NCI-H226 (cell line): ENCODE results near the gene IFI27L1.

ENCODE experiments used
- DNase-seq: peaks from one replicate; pipeline ENCODE4 v3.0.0-alpha.2; 2015

IFI27L1 gene

DNA sequence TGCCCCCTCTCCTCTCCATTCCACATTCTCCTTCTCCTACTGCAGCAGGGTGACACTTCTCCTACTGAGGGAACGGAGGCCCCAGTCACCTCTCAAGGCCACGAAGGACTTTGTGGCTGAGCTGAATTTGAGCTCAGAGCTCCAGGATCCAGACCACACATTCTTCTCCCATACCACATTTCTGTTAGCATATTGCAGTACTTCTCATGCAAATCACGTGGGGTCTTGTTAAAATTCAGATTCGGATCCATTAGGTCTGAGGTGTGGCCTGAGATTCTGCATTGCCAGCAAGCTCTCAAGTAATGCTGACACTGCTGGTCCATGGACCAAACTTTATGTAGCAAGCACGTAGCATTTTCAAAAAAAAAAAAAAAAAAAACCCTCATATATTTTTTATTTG is 57.9 kb downstream of the IFI27L1 start:
- DNase-seq, result no peak

DNA sequence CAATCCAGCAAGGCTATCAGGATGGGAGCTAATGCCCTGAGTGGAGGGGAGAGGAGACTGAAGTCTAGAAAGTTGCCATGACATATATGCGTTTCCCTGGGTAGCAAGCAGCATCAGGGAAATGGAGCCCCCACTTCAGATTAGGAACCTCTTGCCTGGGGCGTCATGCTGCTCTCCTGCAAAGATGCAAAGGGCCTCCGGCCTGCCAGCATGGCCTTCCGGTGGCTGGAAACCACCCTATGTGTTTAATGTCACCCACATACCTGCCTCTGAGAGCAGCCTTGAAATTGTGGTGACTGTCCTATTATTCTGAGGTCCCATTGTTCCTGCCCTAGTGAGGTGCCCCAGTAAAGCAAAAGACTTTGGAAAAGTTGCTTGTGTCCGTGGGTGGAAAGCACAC is 58.3 kb downstream of the IFI27L1 start:
- no peak for DNase-seq

DNA sequence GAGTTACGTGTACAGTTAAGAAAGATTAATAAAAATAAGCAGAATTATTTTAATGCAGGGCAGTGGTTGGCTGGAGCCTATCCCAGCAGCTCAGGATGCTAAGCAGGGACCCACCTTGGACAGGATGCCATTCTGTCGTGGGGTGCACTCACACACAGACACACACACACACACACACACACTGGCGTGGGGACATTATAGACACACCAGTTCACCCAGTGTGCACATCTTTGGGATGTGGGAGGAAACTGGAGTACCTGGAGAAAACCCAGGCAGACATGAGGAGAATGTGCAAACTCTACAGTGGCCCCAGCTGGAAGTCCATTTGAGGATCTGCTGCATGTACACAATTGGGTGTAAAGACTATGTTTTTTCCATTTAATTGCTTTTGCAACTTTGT is 61.1 kb downstream of the IFI27L1 start:
- no peak for DNase-seq

DNA sequence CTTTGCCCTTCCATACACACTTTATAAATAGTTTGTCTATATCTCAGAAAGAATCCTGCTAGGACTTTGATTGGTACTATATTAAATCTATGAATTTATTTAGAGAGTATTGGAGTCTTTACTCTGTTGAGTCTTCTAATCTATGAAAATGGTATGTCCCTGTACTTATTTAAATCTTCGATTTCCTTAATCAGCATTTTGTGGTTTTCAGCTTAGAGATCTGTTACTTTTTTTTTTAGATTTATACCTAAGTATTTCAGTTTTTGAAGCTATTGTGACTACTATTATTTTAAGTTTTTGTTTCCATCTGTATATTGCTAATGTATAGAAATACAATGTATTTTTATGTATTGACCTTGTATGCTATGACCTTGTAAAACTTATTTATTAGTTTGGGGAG is 61.7 kb downstream of the IFI27L1 start:
- no peak for DNase-seq

DNA sequence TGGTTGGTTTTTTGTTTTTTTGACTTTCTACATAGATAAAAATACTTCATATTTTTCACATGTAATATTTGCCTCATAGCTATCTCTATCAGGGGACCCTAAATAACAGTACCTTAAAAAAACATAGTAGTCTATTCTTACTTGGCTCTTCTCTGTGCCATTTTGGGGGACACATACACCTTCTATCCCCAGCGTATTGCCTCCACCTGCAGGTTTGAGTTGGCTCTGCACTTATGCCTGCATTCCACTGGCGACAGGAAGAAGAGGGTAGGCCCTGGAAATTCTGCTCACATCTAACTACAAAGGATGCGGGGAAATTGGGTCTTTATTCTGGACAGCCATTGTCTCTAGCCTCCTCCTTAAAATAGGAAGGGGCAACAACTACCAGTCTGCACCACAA is 62.1 kb downstream of the IFI27L1 start:
- no peak for DNase-seq

DNA sequence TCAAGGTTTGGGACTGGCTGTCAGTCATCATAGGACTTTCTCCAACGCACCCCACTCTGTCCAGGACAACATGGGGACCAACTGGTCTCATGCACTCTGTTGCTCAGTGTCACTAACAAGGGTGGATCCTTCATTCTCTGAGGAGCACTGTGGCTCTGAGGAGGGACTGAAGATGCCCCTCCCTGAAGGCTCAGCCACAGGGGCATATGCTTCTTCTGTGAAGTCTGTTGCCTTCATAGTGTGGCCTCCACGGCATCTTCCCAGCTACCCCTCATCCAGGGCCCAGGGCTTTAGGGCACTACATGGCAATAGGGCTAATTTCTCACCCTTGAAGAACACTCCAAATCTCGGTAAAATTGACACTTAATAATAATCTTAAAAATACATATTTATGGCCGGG is 62.6 kb downstream of the IFI27L1 start:
- no peak for DNase-seq

DNA sequence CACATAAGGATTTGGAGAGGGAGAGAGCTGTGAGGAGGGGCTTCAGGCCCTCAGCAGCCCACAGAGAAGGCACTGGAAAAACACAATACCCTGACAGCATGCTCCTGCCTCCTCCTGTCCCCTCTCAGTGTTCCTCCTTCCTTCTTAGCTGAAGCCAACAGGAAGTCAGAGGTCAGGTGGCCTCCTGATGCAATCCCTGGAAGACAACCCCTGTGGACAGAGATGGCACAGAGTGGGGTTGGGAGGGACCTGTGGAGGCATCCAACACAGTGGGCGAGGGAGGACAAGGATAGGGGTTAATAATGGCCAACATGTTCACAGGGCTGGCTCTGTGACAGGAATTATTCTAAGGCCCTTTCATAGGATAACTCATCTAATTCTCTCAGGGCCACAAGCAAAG is 63.7 kb downstream of the IFI27L1 start:
- no peak for DNase-seq

DNA sequence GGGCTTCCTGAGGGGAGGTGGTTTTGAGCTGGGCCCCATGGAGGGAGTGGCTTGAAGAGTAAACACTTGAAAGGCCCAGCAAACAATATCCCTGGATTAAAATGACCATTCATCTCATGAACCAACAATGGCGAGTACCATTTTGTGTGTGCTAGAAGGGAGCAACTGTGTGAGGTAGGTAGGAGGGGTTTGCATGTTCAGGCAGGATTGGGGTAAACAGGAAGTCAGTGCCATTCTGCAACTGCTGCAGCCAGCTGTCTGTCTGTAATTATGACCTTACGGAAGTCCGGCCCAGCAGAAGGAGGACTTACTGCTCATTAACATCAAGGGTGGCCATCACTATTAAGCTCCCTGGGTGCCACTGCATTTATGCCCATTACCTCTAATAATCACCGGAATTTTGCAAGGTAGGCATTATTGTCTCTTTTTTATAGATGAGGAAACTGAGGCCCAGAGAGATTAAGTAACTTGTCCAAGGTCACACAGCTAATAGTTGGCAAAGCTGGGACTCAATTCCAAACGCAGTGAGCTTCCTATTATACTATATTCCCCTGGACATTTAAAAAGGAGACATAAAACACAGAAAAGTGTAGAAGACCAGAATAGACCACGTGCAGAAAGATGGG is 64.9 kb downstream of the IFI27L1 start:
- no peak for DNase-seq
